Measurements from ENCODE around the gene SH2D1A.

GRCh38 chrX:124347242-124347641 lies 879 bp downstream of the SH2D1A start:
- TF ChIP-seq SP1 (IDR thresholded peaks at IDR 0.05) (no peak), BHLHE40 (IDR thresholded peaks at IDR 0.05; ENCODE audit: borderline replicate concordance) (no peak), ELF4 (IDR thresholded peaks at IDR 0.05) (no peak), FOXM1 (IDR thresholded peaks at IDR 0.05; ENCODE audit: borderline replicate concordance) (no peak), LEF1 (IDR thresholded peaks at IDR 0.05; ENCODE audit: borderline replicate concordance) (no peak), FOXK2 (IDR thresholded peaks at IDR 0.05) (no peak), NFRKB (IDR thresholded peaks at IDR 0.05) (no peak), TARDBP (IDR thresholded peaks at IDR 0.05) (no peak), HDGF (IDR thresholded peaks at IDR 0.05; ENCODE audit: borderline replicate concordance) (no peak), FOXA1 (IDR thresholded peaks at IDR 0.05) (no peak), ARNT (IDR thresholded peaks at IDR 0.05) (no peak), L3MBTL2 (conservative IDR thresholded peaks at IDR 0.05) (no peak), CTBP1 (IDR thresholded peaks at IDR 0.05; ENCODE audit: borderline replicate concordance) (no peak)
- TF ChIP-seq, protein P1, sequence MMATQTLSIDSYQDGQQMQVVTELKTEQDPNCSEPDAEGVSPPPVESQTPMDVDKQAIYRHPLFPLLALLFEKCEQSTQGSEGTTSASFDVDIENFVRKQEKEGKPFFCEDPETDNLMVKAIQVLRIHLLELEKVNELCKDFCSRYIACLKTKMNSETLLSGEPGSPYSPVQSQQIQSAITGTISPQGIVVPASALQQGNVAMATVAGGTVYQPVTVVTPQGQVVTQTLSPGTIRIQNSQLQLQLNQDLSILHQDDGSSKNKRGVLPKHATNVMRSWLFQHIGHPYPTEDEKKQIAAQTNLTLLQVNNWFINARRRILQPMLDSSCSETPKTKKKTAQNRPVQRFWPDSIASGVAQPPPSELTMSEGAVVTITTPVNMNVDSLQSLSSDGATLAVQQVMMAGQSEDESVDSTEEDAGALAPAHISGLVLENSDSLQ (IDR thresholded peaks at IDR 0.05), result no peak

Measured in HEK293T (cell line).